ENCODE measurements around the gene COMMD10.
"Not testable (repeated sequence)": the region's sequence is repeated elsewhere in the genome, so short reads cannot be mapped to it uniquely, and the experiment has no call there.

Gene COMMD10

GRCh38 chr5:116098998-116099397 is 14.2 kb downstream of the COMMD10 start:
- no peak for DNase-seq

GRCh38 chr5:116104941-116105340 is 20.1 kb downstream of the COMMD10 start:
- not testable (repeated sequence) for DNase-seq

DNA sequence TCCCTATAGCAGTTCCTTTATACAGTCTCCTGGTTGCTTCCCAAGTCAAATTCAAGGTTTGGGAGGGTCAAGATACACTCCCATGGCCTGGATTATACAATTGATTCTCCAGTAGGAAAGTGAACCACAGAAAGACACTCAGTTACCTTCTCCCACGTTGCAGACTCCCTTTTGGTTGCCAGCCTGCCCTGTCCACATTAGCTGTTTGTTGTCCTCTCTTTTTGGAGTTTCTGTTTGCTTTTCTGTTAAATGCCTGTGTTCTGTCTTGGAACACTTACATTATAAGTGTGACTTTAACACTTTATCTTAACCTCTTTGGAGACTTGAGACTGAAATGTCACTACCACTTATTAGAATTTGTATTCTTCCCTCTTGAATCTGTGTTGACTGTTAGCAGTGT is 30.3 kb downstream of the COMMD10 start:
- no peak for DNase-seq

DNA sequence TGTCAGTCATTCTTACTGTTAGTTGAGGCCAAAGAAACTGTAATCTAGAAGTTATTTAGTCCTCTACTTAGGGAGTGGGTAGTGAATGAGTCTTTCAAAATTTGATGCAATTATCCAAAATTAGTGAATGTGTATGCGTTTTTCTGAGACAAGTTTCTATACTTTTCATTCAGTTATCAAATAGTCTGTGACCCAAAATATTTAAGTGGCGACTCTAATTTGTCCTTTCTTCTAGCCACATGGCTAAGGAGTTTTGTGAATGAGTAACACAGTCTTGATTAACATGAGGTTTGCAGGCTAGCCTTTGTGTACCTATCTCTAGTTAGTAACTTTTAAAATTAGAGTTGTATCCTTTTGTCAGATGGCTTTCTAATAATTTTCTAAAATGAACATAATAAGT is 45.6 kb downstream of the COMMD10 start:
- DNase-seq, result no peak

- no peak for DNase-seq
Measured at GRCh38 chr5:116130976-116131375, 46.2 kb downstream of the COMMD10 start.

GRCh38 chr5:116133281-116133680 is 48.5 kb downstream of the COMMD10 start:
- DNase-seq, result no peak

GRCh38 chr5:116135344-116135743 is 50.5 kb downstream of the COMMD10 start:
- DNase-seq, result no peak

GRCh38 chr5:116137544-116138378 is 52.9 kb downstream of the COMMD10 start:
- peak; percentile 44 for DNase-seq

DNA sequence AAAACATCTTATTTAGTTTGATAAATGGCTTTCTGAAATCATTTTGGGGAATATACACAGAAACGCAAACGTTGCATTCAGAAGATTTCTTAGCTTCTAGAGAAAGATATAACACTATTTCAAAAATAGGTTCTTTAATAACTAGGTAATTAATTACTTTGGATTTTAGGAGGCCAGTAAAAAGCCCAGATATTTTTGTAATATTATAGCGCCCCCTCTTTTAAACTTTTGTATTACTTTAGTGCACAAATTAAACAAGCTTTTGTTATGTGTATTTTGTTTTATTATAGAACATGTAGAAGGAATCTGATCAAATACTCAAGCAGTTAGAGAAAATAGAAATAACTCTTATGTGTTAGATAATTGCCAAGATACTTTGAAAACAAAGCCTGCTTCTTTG is 57.7 kb downstream of the COMMD10 start:
- no peak for DNase-seq

- no peak for DNase-seq
Measured at GRCh38 chr5:116144103-116144502, 59.3 kb downstream of the COMMD10 start.

DNA sequence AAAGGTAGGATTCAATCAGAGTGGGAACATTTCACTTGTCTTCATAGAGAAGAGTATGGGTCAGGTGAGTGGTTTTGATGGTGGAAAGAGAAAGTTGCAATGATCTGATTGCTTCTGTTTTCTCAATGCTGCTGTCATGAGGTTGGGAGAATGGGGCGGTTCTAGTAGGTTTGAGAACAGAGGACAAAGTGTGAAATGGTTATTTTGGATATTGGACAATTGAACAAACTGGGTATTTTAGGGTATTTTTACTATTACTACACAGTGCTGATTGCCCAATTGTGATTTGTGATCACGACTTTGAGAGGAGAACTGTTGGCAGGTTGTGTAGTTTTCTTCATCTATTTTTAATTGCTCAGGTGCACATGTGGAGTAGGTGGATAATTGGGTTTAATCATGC is 60.2 kb downstream of the COMMD10 start:
- no peak for DNase-seq

DNA sequence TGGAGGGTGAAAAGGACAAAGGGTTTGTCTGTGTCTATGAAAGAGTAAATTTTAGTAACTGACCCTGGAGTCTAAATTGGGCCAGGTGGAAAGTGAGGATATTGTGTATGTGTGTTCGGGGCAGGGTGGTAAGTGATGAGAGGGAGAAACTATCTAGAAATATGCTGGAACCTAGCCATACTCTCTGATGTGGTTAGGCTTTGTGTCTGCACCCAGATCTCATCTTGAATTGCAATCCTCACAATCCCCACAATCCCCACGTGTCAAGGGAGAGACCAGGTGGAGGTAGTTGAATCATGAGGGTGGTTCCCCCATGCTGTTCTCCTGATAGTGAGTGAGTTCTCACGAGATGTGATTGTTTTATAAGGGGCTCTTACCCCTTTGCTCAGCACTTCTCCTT is 60.6 kb downstream of the COMMD10 start:
- DNase-seq, result no peak

DNA sequence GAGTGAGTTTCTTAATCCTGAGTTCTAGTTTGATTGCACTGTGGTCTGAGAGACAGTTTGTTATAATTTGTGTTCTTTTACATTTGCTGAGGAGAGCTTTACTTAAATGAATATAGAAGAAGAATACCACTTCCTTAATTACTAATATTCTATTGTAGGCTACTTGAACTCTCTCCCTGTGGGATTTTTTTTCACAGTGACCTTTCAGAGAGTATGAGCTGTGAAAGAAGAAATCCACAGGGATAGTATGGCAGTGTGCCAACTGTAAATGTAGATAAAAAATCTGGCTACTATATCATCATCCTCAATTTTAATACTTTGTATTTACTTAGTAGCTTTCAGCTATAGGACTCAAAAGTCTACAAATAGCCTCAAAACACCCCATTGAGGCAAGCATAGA is 67.3 kb downstream of the COMMD10 start:
- no peak for DNase-seq

- no peak for DNase-seq
Measured at GRCh38 chr5:116153687-116154174, 68.9 kb downstream of the COMMD10 start.

DNA sequence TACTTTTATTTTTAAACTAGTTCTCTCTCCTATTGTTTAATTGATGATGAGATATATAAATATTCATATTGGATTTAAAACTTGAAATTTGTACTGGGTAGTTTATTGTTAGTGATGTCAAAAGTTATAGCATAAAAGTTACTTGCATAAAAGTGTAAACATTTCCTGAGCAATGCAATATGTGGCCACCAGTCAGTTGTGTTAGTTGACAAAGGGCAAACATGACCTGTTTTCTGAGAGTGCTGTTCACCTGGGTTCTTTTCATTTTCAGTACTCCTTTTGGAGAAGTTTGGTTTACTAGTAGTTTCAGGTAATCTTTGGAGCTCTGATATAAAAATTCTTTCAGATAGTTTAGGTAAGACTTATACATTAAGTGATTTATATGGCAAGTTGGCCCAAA is 69.4 kb downstream of the COMMD10 start:
- no peak for DNase-seq

DNA sequence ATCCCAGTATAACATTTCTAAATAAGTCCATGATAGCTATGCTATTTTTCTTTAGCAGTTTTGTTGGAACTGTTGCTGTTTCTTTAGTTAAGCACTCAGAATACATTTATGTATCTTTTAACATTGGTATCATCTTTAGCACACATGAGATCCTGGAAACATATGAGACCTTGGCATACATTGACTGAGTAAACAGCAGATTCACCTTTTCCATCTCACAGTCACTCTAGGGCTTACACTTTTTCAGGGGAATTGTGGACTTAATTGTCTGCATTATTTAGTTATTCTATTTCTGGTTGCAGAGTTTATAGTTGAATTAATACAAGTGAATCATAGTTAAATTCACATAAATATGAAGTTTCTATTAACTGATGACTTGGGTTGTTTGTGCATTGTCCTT is 70.1 kb downstream of the COMMD10 start:
- no peak for DNase-seq

GRCh38 chr5:116157902-116158301 is 73.1 kb downstream of the COMMD10 start:
- no peak for DNase-seq

DNA sequence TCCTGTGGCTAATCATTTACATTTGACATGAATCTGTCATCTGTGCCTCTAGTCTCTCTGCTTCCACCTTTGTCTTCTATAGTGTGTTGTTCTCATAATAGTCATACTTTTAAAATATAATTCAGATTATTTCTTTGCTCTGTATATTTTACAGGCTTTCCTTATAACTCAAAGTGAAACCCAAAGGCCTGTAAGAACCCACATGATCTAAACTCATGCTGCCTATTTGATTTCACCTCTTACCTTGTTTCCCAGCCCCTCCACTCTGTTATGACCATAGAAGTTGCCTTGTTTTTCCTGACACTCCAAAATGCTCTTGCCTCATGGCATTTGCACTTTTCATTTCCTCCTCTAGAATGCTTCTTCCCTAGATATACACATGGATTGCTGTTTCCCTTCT is 74.2 kb downstream of the COMMD10 start:
- no peak for DNase-seq

DNA sequence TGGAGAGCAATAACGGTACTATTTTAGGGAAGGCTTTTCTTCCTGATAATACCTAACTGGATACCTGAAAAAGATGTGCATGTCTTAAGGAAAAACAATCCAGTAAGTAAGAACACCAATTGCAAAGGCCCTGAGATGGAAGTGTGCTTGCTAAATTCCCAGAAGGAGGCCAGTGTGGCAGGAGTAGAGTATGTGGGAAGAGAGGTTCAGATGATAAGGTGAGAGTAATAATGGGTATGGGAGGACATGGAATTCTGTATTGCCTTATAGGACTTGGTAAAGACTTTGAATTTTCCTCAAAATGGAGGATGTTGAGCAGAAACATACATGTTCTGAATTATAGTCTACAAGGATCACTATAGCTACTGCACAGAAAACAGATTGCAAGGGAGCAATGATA is 89.3 kb downstream of the COMMD10 start:
- DNase-seq, result no peak

DNA sequence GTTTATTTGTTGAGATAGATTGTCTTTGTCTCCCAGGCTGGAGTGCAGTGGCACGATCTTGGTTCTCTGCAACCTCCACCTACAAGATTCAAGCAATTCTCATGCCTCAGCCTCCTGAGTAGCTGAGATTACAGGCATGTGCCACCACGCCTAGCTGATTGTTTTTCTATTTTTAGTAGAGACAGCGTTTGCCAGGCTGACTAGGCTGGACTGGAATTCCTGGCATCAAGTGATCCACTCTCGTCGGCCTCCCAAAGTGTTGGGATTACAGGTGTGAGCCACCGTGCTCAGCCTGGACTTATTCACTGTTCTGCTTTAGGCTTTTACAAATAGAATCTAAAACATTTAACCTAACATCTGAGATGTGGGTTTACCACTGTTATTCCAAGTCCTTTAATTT is 91.3 kb downstream of the COMMD10 start:
- no peak for DNase-seq

- no peak for DNase-seq
Measured at GRCh38 chr5:116178925-116179324, 94.1 kb downstream of the COMMD10 start.

GRCh38 chr5:116209166-116209565 is 124.3 kb downstream of the COMMD10 start:
- no peak for DNase-seq

DNA sequence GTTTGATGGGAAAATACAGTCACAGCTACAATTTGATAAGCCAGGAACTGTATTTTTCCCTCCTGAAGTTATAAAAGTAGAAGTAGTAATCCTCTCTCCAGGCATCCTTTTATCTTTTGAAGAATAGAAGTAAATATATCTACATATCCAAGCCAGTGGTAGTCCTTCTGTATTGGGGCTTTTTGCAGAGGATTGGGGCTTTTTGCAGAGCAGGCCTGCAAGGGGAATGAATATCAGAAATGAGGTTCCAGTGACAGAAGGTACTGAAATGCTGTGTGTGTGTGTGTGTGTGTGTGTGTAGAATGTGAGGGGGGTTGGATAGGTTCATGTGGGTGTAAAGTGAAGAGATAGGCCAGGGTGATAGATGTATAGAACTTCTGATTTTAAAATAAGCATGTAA is 127.4 kb downstream of the COMMD10 start:
- DNase-seq, result no peak

- DNase-seq, result no peak
Measured at GRCh38 chr5:116216246-116216645, 131.4 kb downstream of the COMMD10 start.
